ENCODE data around the gene LRRC1.

Gene LRRC1

DNA sequence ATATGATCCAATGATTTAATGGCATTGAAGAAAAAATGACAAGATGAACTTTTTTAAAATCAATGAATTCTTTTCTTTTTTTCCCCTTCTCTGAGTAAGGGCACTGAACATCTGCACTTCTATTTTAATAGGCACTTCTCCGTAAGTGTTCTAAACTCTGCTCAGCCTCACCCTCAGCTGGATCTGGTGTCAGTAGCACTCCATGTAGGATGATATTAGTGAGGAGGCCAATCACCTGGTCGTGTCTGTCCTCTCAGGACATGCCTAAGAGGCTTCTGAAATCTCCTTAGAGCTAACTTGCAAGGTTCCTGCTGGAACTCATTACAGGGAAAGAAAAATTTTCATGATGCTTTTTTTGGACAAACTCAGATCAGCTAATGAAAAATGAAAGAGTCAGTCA, 167.8 kb downstream of the LRRC1 start:
- no peak for DNase-seq (ENCODE audit: low read depth in 2 of 2)

- DNase-seq (ENCODE audit: low read depth in 2 of 2), result no peak
These were observed 172.6 kb downstream of the LRRC1 start for GRCh38 chr6:53967415-53967814.
